GM21423 (cell line): ENCODE data around the gene PCDH9.

Source experiments
- ATAC-seq: cut with Tn5 transposase; IDR thresholded peaks from one replicate; pipeline ENCODE4 v1.9.1; 2021; ENCODE audit warnings: mild to moderate bottlenecking, moderate library complexity; ENCODE audit not compliant: unreplicated experiment

PCDH9 gene, protein sequence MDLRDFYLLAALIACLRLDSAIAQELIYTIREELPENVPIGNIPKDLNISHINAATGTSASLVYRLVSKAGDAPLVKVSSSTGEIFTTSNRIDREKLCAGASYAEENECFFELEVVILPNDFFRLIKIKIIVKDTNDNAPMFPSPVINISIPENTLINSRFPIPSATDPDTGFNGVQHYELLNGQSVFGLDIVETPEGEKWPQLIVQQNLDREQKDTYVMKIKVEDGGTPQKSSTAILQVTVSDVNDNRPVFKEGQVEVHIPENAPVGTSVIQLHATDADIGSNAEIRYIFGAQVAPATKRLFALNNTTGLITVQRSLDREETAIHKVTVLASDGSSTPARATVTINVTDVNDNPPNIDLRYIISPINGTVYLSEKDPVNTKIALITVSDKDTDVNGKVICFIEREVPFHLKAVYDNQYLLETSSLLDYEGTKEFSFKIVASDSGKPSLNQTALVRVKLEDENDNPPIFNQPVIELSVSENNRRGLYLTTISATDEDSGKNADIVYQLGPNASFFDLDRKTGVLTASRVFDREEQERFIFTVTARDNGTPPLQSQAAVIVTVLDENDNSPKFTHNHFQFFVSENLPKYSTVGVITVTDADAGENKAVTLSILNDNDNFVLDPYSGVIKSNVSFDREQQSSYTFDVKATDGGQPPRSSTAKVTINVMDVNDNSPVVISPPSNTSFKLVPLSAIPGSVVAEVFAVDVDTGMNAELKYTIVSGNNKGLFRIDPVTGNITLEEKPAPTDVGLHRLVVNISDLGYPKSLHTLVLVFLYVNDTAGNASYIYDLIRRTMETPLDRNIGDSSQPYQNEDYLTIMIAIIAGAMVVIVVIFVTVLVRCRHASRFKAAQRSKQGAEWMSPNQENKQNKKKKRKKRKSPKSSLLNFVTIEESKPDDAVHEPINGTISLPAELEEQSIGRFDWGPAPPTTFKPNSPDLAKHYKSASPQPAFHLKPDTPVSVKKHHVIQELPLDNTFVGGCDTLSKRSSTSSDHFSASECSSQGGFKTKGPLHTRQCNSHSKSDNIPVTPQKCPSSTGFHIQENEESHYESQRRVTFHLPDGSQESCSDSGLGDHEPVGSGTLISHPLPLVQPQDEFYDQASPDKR (N-terminal part only)

DNA sequence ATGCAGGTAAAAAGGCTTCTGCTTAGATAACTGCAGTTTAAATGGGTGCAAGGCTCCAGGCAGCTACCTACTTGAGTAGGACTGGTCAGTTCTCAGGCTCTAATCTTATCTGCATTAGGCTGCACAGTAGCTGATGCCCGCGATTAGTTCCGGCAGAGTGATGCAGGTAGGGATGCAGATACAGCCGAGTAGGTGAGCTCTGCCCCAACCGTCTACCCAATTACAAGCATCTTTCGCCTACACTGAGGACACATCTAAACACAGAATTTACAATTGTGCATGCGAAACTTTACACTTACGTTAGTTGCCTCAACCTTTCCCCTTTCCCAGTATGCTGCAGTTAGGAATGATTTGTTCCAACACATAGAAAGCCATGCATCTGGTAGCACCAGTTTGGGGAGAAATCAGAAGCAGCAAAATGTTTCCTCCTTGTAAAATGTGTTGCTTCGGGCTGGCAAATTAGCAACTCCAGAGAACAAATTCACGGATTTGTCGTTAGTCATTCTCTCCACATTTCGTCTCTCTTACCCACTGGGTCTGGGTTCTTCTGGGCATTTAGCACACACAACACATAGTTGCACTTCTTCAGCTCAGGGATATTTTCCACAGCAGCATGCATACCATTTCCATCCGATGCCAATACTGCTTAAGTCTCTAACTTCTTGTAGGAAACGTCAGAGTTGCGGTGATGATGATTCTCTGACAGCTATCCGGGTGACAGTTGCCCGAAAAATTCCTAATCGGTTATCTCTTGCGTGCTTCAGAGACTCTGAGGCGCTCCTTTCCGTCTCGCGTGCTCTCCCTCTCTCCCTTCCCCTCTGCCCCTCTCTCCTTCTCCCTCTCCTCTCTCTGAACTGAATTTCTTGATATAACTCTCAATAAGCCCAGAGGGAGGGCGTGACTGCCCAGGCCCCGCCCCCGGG lies at the start of gene PCDH9:
Gene PCDH9, minus strand, starts transcription at position 856 of the 923 bp plus-strand sequence. CDS start 1,896 bp downstream, outside the sequence.
- ATAC-seq, result peak; percentile 5

DNA sequence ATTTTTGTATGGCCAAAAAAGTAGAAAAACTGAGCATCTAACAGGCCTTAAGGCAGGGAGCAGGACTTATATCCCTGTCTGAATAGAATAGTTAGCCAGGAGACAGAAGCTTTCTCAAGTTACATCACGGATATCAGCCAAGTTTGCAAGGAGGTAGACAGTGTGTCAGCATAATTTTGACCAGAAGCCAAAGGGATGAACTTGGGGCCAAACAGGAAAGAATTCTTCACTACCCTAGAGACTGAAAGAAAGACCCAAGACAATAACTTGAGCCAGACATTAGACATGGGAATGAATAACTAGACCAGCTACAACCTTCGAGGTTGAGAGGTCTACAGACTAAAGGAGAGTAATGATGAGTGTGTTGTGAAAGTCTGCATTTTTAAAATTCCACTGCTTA lies 48.1 kb upstream of the PCDH9 start:
- ATAC-seq, result no peak

DNA sequence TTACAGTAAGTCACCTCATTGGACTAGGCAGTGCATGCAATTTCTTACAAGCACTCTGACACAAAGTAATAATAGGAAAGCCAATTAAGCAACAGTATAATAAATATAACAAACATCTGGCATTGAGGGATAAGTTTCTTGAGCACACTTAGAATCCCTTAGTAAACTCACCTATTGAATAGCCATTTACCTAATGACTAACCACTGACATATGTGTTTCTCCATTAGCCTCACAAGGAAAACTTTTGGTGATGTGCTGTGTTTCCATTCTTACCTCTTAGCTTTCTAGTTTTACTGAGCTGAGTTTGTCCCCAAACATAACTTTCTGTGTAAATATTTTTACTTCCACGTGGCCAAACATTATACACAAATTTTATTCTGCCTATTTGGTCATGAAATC lies 47.4 kb upstream of the PCDH9 start:
- no peak for ATAC-seq

DNA sequence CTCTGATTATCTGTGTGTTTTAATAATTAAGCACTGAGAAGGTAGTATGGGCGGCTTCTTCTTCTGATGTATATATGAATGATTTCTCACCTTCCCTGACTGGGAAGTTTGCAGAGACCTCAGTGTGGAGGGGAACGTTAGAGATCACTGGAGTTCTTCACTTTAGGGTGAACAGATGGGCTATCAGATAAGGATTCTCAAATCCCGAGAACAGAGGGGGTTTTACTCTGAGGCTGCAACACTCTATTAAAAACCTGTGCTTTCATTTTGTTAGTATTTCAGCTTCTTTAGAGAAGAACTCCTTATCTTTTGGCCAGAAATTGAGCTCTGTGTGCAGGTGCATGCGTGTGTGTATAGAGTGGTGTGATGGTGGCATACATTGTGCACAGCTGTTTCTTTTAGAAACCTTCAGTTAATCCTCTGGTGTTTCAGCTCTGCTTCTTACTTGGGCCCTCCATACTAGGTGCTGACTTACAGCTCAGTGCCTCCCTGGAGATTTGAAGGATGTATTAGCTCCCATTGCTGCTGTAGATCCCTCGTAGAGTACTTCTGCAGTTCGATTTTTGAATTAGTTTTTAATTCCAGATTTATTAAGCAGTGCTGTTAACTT lies 45.3 kb upstream of the PCDH9 start:
- ATAC-seq, result no peak

DNA sequence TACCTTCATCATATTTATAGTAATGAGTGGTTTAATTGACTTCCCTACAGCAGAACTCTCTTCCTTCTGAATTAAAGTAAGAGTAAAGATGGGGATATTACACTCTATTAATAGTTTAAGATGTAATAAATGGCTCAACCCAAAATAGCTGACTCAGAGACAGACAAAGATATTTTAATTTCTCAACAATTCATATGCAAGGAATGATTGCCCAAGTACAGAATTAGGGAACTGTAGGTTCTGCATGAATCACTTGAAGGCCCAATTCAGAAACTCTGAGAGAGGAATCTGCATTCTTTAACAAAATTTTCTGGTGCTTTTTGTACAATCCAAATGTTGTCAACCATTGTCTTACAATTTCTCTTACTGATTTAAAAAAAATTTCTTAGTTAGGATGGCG lies 42.9 kb upstream of the PCDH9 start:
- no peak for ATAC-seq

DNA sequence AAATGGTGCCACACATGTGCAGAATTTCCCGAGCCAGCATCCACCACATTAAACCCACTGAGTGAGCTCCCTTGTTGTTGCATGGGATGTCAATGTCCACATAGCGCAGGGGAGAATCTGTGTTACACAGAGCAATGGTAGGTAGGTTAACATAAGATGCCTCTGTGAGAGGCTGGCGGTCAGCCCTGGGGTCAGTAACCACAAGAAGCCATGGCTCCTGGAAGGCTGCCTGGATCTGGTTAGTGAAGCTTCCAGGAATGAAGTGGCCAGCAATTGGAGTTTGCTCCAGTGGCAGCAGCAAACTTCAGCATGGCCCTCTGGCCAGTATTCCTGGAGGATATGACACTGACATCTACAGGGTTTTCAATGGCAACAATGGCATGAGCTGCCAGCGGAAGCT lies 37.0 kb upstream of the PCDH9 start:
- no peak for ATAC-seq

DNA sequence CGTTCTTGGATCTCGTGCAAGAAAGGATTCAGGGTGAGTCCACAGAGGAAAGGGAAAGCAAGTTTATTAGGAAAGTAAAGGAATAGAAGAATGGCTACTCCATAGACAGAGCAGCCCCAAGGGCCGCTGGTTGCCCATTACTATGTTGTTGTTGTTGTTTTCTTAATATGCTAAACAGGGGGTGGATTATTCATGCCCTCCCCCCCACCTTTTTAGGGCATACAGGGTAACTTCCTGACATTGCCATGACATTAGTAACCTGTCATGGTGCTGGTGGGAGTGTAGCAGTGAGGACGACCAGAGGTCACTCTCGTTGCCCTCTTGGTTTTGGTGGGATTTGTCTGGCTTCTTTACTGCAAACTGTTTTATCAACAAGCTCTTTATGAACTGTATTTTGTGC lies 29.1 kb upstream of the PCDH9 start:
- ATAC-seq, result no peak

DNA sequence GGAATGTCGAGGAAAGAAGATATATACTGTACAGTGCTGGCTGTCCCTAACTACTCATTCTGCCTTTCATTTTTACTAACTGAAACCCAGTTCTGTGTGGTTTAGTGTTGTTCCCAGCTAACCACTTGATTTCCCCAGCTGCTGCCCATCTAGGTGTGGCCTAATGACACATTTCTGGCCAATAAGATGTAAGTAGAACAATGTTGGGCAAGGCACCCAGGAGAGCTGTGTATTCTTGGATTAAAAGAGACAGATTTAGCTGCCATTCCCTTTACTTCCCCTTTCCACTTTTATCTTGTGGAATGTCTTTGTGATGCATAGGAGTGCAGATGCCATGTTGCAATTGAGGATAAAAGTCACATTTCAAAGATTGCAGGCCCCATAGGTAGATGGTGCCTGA lies 28.3 kb upstream of the PCDH9 start:
- ATAC-seq, result peak; percentile 77

DNA sequence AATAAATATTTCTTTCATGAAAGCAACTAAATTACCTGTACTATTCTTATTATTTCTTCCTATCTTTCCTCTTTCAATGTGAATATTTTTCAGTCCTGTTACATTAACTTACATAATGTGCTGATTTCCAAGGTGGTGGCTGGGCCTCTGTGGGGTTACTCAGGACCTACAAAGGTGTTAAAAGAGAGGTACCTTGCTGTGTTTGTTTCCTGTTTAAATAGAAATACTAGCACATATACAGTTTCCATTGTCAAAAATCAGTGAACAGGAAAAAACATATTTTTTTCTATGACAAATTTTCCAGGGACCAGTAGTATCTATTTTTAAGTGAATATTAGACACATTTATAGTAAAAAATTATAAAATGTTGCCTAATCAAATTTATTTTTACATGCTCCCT lies 8.7 kb upstream of the PCDH9 start:
- ATAC-seq, result no peak

DNA sequence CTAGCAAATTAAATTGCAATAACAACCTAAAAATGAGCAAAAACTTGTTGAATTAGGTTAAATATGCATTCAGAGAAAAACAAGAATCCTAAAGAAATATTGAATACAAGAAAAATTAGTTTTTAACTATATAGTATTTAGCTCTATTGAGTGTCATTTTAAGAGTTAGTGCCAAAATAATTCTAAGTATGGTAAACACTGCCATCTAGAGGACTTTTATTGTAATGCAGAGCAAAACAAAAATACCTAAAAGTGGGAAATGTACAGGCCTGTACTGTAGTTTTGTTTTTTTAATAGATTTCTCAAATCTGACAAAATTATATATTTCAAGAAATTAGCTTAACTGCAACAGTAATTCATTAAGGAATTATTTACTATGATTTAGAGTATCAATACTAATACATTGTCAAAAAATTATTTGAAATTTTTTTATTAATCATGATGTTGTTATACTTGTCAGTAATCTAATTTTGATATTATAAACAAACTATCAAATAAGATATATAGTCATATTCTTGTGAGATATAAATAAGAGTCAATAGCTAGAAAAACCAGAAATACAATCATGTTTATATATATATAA lies 8.2 kb upstream of the PCDH9 start:
- ATAC-seq, result peak; percentile 81

DNA sequence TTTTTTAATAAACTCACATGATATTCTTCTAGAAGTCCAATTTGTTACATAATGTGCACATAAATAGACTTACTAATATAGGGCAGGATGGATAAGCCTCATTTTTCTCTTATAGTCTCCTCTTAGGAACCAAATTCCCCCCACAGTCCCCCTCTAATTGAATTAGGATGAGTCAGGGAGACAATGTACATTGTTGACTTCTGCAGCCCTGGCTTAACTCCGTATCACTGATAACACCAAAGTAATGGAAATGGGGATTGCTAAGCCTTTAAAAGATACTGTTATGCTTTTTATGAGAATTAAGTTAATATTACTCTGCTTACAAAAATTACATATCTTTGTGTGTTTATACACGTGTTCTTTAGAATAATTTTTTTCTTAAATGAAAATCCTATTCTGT lies 5.1 kb upstream of the PCDH9 start:
- ATAC-seq, result no peak

DNA sequence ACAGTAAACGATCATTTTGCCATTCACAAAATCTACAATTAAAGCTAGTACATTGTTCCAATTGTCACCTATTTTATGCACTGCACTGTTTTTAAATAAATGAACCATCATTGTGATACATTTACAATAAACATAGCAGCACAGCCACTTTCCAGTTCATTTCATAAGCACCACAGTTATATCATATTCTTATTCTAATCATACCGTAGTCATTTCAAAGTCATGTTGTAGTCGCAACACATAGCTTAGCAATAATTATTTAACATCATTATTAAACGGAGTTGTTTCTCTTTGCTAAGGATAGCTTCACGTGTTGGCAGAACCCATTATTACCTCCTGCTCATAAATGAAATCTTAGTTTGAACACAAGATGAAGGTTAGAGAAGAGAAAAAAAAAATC lies 2.2 kb upstream of the PCDH9 start:
- ATAC-seq, result no peak

DNA sequence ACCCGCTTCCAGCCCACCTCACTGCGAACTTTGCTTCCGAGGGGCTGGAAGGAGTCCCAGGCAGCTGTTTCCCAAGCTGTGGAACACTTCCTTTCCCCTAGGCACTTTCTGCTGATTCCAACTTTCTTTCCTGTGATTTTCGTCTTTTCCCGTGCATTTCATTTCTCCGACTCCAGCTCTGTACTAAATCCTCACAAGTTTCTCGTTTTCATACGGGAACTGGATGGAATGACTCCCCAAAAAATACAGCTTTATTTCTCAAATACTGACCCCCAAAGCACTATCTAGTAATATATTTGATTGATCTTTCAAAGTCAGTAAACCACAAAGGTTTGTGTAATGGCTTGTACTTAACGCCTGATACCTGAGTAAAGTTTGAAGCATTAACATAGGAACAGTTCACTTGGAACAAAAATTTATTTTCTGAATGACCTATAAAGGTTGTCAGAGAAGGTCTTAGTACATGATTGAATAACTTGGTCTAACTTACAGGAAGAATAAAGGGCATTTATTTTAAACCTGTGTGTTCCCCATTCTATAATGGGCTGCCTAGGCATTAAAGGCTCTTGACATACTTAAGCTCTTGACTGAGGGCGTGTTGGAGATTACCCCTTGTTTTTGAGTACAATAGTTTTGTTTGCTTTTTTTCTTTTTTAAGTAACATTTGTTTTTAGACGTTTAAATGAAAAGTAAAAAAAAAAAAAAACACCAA lies 1.3 kb upstream of the PCDH9 start:
- ATAC-seq, result no peak

DNA sequence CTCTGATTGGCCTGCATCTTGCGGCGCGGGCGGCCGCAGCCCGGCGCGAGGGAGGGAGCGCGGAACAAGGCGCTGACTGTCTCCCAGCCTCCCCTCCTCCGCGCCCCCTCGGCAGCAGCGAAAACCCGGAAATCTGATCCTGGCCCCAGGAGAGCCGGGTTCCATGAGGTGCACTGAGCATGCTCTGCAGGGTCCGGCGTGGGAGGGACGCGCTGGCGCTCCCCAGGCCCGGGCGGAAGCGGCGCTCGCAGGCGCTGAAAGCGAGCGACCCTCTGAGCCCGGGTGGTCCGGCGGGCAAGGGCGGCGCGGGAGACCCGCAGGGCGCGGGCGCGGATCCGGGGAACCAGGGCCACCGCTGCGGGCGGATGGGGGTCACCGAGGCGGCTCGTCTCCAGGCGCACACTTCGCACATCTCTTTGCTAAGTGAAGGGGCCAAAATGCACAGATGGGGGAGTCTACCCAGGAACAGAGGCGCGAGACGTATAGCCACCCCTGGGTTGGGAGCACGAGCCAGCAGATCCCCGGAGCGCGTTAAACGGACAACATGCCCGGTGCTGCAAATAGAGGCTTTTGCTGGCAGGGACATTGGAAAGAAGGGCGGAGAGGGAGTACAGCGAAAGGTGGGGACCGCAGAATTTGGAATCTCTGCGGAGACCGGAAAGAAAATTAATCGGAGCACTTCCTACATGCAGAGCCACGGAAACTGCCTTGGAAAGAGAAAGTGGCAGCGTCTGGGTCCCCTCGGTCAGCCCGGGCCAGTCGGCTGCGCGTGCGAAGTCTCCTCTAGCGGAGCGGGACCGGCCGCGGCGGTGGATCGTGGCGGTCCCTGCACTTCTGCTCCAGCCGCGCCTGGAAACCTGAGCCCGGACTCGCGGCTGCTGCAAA lies 510 bp upstream of the PCDH9 start:
- ATAC-seq, result peak; percentile 98

DNA sequence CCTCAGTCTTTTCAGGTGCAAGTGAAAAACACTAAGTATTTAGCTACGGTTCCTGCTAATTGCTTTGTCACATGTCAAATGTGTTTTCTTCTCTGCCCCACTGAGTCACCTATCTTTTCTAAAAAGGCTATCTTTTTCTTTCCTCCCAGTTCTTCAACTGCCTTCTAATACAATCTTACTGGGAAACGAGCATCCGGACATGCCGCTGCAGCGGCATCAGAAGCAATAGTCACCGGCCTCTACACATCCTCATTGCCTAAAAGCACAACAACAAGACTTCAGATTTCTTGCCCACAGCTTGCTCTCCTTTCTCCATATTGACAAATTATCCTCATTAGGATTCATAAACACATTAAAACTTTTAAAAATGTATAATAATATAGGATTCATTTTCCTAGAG lies 1.2 kb downstream of the PCDH9 start:
- no peak for ATAC-seq

DNA sequence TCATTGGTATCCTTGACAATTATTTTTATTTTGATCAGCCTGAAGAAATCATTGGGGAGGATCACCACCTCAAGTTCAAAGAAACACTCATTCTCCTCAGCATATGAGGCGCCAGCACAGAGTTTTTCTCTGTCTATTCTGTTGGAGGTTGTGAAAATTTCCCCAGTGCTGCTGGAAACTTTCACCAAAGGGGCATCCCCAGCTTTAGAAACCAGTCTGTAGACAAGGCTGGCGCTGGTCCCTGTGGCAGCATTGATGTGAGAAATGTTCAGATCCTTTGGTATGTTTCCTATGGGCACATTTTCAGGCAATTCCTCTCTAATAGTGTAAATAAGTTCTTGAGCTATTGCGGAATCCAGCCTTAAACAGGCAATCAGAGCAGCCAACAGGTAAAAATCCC lies 2.1 kb downstream of the PCDH9 start:
- ATAC-seq, result no peak

DNA sequence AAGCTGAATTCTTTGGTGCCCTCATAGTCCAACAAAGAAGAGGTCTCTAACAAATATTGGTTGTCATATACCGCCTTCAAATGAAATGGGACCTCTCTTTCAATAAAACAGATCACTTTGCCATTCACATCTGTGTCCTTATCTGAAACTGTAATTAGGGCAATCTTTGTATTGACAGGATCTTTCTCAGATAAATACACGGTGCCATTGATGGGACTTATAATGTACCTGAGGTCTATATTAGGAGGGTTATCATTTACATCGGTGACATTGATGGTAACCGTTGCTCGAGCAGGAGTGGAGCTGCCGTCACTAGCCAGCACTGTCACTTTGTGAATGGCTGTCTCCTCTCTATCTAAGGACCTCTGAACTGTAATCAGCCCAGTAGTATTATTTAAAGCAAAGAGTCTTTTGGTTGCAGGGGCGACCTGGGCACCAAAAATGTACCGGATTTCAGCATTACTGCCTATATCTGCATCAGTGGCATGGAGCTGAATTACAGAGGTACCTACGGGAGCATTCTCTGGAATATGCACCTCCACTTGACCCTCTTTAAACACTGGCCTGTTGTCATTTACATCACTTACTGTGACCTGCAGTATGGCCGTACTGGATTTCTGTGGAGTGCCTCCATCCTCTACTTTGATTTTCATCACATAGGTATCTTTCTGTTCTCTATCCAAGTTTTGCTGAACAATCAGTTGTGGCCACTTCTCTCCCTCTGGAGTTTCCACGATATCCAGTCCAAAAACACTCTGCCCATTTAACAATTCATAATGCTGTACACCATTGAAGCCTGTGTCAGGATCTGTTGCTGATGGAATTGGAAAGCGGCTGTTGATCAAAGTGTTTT lies 2.8 kb downstream of the PCDH9 start:
- no peak for ATAC-seq
